C4-2B (cell line): ENCODE results near the gene SLC25A48.

Experiments used
- CTCF ChIP-seq: fragments of 450-650 bp; conservative IDR thresholded peaks from 2 replicates; pipeline ENCODE4 v1.5.1; 2017; ENCODE audit warnings: mild to moderate bottlenecking
- ZFX ChIP-seq: fragments of 450-650 bp; IDR thresholded peaks from 2 replicates; pipeline ENCODE4 v1.6.1; 2017

DNA sequence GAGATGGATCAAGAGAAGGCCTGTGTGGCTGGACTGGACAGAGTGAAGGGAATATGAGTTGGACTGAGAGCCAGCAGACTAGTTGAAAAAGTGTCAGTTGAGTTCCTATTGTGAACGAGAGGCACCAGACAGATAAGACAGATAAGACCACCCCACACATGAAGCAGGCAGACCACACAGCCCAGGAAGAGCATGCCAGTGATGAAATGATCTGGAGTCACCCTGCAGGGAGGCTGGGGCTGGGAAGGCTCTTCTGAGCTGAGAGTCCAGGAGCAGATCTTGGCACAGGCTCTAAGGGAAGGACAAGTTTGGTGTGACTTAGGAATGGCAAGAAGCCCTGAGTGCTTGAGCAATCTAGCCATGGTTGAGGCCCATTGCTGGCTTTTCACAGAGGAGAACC lies 10.6 kb upstream of the SLC25A48 start:
- no peak for TF ChIP-seq CTCF
- no peak for TF ChIP-seq ZFX
